Ovary (tissue), 3 donors: ENCODE measurements around the gene PXN.
"Not testable (repeated sequence)": the region's sequence is repeated elsewhere in the genome, so short reads cannot be mapped to it uniquely, and the experiment has no call there.

Experiments used
- POLR2A ChIP-seq: fragments of 450-650 bp; IDR thresholded peaks from one replicate; pipeline ENCODE4 v1.6.1; 2017; ENCODE audit warnings: antibody characterized with exemption, mild to moderate bottlenecking, moderate library complexity
- TF ChIP-seq, protein P1 (sequence below), 3 donors: fragments of 450-650 bp in 2 of 3; fragments of 200-600 bp in 1 of 3; IDR thresholded peaks; one replicate each; pipeline versions ENCODE4 v1.5.1 to v1.8.0; 2016 to 2022; ENCODE audit warnings: antibody characterized with exemption in 3 of 3, mild to moderate bottlenecking in 1 of 3
- donor health status: DM: no; HTN: no; CAD: no.

DNA sequence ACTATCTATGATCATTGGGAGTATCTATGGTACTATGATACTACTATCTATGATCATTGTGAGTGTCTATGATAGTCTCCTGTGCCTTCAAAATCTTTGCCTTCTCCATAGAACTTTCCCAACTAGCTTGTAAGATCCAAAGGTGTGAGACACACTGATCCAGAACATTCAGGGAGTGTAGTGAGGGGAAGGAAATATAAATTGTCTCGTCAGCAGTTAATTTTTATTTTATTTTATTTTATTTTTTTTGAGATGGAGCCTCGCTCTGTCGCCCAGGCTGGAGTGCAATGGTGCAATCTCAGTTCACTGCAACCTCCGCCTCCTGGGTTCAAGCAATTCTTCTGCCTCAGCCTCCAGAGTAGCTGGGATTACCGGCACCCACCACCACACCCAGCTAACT lies 58.7 kb downstream of the PXN start:
- not testable (repeated sequence) for TF ChIP-seq POLR2A
- TF ChIP-seq, protein P1, sequence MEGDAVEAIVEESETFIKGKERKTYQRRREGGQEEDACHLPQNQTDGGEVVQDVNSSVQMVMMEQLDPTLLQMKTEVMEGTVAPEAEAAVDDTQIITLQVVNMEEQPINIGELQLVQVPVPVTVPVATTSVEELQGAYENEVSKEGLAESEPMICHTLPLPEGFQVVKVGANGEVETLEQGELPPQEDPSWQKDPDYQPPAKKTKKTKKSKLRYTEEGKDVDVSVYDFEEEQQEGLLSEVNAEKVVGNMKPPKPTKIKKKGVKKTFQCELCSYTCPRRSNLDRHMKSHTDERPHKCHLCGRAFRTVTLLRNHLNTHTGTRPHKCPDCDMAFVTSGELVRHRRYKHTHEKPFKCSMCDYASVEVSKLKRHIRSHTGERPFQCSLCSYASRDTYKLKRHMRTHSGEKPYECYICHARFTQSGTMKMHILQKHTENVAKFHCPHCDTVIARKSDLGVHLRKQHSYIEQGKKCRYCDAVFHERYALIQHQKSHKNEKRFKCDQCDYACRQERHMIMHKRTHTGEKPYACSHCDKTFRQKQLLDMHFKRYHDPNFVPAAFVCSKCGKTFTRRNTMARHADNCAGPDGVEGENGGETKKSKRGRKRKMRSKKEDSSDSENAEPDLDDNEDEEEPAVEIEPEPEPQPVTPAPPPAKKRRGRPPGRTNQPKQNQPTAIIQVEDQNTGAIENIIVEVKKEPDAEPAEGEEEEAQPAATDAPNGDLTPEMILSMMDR (IDR thresholded peaks at IDR 0.05): not testable (repeated sequence)
